WERI-Rb-1 (cell line): ENCODE results near the gene PAOX.
A peak's percentile ranks its signal among the peaks of the same experiment; 100 is the strongest.
"Not testable (repeated sequence)": the region's sequence is repeated elsewhere in the genome, so short reads cannot be mapped to it uniquely, and the experiment has no call there.

Experiments used
- DNase-seq: peaks from one replicate; pipeline ENCODE4 v3.0.0-alpha.2; 2020
- H3K27ac ChIP-seq: fragments of 250-450 bp; sonication (Bioruptor Pico); 2 replicates; pipeline ENCODE4 v1.5.1; 2020; ENCODE audit warnings: mild to moderate bottlenecking, moderate library complexity
- H3K27me3 ChIP-seq: fragments of 250-450 bp; sonication (Bioruptor Pico); 2 replicates; pipeline ENCODE4 v1.5.1; 2021; ENCODE audit warnings: mild to moderate bottlenecking, low read depth, moderate library complexity; ENCODE audit not compliant: insufficient read depth, severe bottlenecking
- H3K36me3 ChIP-seq: fragments of 250-450 bp; sonication (Bioruptor Pico); 2 replicates; pipeline ENCODE4 v1.5.1; 2020; ENCODE audit warnings: mild to moderate bottlenecking, moderate library complexity
- H3K4me3 ChIP-seq: 2 replicates; pipeline ENCODE4 v1.5.1; 2011; ENCODE audit warnings: low read depth, mild to moderate bottlenecking, control low read depth, low read length
- H3K9me3 ChIP-seq: fragments of 250-450 bp; sonication (Bioruptor Pico); 2 replicates; pipeline ENCODE4 v1.5.1; 2021; ENCODE audit warnings: mild to moderate bottlenecking, moderate library complexity; ENCODE audit not compliant: severe bottlenecking
- TF ChIP-seq, protein P1 (sequence below): IDR thresholded peaks from 2 replicates; pipeline ENCODE4 v1.5.1; 2011; ENCODE audit warnings: low read depth, mild to moderate bottlenecking, control low read depth, inconsistent platforms, low read length

Gene PAOX

DNA sequence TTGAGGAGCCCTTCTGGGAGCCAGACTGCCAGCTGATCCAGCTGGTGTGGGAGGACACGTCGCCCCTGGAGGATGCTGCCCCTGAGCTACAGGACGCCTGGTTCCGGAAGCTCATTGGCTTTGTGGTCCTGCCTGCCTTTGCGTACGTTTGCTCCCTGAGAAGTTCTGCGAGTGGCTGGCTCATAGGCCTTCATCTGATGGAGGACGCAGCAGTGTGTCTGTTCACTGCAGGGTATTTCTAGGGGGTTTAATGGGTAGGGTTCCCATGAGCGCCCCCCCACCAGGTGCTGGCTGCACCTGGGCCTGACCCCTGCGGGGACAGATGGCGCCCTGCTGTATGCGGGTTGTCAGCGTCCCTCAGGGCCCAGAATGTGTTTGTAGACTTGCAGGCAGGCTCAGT is 5.0 kb downstream of the PAOX start:
- Histone ChIP-seq H3K27me3 (no peaks in the 10 kb centered on the region), H3K9me3 (no peaks in the 10 kb centered on the region), H3K27ac (peak overlapping the region; percentile 59), H3K4me3 (no peak overlapping the region), H3K36me3 (no peaks in the 10 kb centered on the region)
- no peak for DNase-seq
- TF ChIP-seq, protein P1, sequence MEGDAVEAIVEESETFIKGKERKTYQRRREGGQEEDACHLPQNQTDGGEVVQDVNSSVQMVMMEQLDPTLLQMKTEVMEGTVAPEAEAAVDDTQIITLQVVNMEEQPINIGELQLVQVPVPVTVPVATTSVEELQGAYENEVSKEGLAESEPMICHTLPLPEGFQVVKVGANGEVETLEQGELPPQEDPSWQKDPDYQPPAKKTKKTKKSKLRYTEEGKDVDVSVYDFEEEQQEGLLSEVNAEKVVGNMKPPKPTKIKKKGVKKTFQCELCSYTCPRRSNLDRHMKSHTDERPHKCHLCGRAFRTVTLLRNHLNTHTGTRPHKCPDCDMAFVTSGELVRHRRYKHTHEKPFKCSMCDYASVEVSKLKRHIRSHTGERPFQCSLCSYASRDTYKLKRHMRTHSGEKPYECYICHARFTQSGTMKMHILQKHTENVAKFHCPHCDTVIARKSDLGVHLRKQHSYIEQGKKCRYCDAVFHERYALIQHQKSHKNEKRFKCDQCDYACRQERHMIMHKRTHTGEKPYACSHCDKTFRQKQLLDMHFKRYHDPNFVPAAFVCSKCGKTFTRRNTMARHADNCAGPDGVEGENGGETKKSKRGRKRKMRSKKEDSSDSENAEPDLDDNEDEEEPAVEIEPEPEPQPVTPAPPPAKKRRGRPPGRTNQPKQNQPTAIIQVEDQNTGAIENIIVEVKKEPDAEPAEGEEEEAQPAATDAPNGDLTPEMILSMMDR: no peak

DNA sequence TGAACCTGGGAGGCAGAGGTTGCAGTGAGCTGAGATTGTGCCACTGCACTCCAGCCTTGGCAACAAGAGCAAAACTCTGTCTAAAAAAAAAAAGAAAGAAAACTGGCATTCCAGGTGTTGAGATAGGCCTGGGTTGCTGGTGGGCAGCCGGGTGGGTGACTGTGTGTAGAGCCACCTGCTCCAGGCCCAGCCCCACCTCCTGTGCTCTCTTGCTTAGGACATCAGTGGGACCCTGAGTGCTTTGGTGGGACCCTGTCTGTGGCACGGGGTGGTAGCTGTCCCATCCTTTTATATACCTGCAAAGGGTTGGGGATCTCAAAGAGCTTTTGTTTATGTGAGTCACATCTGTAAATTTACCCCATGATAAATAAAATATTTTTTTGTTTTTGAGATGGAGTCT is 6.2 kb downstream of the PAOX start:
- no peaks in the 10 kb centered on the region for H3K9me3 ChIP-seq
- DNase-seq: no peak
- no peak overlapping the region for H3K4me3 ChIP-seq
- H3K27me3 ChIP-seq: no peaks in the 10 kb centered on the region
- peak overlapping the region; percentile 59 for H3K27ac ChIP-seq
- no peaks in the 10 kb centered on the region for H3K36me3 ChIP-seq
- TF ChIP-seq, protein P1: no peak

DNA sequence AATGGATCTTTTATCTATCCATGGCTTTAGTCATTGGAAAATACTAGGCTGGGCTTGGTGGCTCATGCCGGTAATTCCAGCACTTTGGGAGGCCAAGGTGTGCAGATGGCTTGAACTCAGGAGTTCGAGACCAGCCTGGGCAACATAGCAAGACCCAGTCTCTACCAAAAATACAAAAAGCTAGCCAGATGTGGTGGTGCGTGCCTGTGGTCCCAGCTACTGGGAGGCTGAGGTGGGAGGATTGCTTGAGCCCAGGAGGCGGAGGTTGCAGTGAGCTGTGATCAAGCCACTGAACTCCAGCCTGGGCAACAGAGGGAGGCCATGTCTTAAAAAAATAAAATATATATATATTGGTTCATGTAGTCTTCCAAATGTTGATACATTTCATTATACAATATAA is 7.9 kb downstream of the PAOX start:
- not testable (repeated sequence) for H3K27ac ChIP-seq, DNase-seq, H3K9me3 ChIP-seq, H3K27me3 ChIP-seq, H3K36me3 ChIP-seq, H3K4me3 ChIP-seq

DNA sequence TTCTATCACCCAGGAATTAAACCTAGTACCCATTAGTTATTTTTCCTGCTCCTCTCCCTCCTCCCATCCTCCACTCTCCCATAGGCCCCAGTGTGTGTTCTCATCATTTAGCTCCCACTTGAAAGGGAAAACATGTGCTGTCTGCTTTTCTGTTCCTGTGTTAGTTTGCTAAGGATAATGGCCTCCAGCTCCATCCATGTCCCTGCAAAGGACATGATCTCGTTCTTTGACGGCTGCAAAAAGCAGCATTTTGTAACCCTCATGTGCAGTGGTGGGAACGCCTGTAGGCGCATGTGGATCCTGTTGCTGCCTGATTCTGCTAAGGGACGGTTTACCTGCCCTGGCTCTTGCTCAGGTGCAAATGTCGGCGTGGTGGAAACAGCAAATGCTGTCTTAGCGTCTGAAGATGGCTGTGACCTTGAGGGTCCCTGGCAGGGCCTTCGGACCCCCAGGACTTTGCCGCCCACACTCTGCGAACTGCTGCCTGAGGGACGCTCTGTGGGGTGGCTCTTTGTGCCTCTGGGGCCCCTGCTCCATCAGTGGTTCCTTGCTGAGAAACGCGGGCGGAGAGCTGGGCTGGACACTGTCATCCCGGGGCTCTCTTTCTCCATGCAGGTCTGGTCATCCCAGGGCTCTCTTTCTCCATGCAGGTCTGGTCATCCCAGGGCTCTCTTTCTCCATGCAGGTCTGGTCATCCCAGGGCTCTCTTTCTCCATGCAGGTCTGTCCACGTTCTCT is 9.3 kb downstream of the PAOX start:
- no peak for DNase-seq
- Histone ChIP-seq H3K27me3 (no peaks in the 10 kb centered on the region), H3K27ac (no peak overlapping the region), H3K4me3 (no peak overlapping the region), H3K36me3 (no peaks in the 10 kb centered on the region; the same call in 1 of the 2 replicates), H3K9me3 (no peaks in the 10 kb centered on the region)
- TF ChIP-seq, protein P1: no peak

DNA sequence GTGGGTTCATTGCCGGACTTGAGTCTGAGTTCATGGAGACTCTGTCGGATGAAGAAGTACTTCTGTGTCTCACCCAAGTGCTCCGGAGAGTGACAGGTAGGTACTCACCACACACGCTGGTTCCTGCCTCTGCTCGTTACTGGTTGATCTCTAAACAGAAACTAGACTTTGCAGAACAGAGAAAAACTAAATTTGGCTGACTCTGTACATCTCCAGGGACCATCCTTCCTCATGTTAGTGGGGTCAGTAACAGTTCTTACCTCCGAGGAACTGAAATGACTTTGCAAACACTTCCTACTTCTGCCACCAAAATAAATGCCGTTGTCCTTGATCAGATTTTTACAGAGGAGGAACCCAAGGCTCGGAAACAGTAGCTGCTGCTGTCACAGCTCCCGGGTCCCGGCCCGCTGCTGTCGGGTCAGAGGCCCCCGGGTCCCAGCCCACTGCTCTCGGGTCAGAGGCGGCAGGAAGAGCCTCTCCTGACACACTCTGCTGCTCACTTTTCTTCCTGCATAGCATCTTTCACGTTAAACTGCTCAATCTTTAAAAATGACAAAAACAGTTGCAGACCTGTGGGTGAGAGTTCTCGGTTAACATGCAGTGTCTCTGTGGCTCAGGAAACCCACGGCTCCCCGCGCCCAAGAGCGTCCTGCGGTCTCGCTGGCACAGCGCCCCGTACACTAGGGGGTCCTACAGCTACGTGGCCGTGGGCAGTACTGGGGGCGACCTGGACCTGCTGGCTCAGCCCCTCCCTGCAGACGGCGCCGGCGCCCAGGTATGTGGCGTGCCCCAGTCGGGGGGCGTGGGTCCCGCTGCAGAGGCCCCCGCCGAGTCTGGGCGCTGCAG is 10.1 kb downstream of the PAOX start:
- Histone ChIP-seq H3K9me3 (no peaks in the 10 kb centered on the region), H3K27ac (no peak overlapping the region), H3K4me3 (no peak overlapping the region), H3K27me3 (no peaks in the 10 kb centered on the region), H3K36me3 (peaks cover under 1% of the 10 kb centered on the region; the same call in 1 of the 2 replicates)
- TF ChIP-seq, protein P1: no peak
- no peak for DNase-seq

DNA sequence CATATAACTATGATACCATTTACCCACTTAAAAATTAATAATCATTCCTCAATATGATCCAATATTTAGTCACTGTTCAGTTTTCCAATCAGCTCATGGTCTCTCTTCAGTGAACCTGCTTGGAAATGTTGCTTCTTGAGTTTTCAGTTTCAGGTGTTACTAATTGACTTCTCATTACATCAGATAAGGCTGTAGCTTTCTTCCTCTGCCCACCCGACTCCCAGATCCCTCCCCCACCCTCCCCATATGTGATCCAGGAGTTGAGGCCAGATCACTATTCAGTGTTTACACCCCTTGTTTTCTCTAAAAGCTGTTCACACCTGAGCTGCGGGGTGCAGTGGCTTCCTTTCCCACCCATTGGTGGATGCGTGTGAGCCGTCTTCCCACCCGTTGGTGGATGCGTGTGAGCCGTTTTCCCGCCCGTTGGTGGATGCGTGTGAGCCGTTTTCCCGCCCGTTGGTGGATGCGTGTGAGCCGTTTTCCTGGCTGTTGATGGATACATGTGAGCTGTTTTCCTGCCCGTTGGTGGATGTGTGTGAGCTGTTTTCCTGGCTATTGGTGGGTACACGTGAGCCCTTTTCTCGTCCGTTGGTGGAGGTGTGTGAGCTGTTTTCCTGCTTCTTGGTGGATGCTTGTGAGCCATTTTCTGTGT is 11.7 kb downstream of the PAOX start:
- Histone ChIP-seq H3K4me3 (no peak overlapping the region), H3K27me3 (no peaks in the 10 kb centered on the region), H3K9me3 (no peaks in the 10 kb centered on the region), H3K27ac (no peak overlapping the region), H3K36me3 (peaks cover 8% of the 10 kb centered on the region)
- TF ChIP-seq, protein P1: no peak
- DNase-seq: no peak
